MM.1S (cell line): ENCODE measurements around the gene FMO5.

ENCODE experiments used
- EZH2 ChIP-seq: fragments of 300-600 bp; sonication (generic); optimal IDR thresholded peaks from 2 replicates; pipeline ENCODE3; 2017; ENCODE audit warnings: low read depth, mild to moderate bottlenecking, antibody characterized with exemption, low read length, mixed read lengths
- EZH2phosphoT487 ChIP-seq: fragments of 300-600 bp; sonication (generic); IDR thresholded peaks from 2 replicates; pipeline ENCODE4 v1.6.1; 2018; ENCODE audit warnings: antibody characterized with exemption, low read length
- TF ChIP-seq, protein P1 (sequence below): fragments of 300-600 bp; sonication (generic); IDR thresholded peaks from 2 replicates; pipeline ENCODE4 v1.5.1; 2016; ENCODE audit warnings: antibody characterized with exemption, low read length, mixed read lengths

GRCh38 chr1:147245129-147245528, 20.0 kb upstream of the FMO5 start:
- TF ChIP-seq, protein P1, sequence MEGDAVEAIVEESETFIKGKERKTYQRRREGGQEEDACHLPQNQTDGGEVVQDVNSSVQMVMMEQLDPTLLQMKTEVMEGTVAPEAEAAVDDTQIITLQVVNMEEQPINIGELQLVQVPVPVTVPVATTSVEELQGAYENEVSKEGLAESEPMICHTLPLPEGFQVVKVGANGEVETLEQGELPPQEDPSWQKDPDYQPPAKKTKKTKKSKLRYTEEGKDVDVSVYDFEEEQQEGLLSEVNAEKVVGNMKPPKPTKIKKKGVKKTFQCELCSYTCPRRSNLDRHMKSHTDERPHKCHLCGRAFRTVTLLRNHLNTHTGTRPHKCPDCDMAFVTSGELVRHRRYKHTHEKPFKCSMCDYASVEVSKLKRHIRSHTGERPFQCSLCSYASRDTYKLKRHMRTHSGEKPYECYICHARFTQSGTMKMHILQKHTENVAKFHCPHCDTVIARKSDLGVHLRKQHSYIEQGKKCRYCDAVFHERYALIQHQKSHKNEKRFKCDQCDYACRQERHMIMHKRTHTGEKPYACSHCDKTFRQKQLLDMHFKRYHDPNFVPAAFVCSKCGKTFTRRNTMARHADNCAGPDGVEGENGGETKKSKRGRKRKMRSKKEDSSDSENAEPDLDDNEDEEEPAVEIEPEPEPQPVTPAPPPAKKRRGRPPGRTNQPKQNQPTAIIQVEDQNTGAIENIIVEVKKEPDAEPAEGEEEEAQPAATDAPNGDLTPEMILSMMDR: no peak
- TF ChIP-seq EZH2: no peak
- no peak for TF ChIP-seq EZH2phosphoT487
